ENCODE measurements around the gene ADCY5.

The ADCY5 gene

DNA sequence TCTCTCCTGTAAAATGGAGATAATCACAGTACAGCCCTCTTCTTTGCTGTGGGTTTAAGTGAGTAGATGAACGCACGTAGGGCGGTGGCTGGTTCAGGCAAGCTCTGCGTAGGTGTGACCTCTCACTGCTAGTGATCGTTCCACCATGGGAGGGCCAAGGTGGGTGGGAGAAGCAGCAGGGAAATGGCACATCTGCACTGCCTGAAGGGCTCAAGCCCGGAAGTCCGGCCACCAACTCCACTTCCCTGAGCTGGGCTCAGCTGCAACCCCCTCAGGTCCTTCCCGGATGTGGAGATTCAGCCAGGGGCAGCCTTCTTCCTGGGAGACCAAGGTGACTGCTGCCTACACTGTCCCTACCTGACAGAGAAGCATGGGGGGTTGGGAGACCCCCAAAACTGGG, 102.9 kb downstream of the ADCY5 start:
- no peak overlapping the region for H3K4me2 ChIP-seq (ENCODE audit: low read length)

DNA sequence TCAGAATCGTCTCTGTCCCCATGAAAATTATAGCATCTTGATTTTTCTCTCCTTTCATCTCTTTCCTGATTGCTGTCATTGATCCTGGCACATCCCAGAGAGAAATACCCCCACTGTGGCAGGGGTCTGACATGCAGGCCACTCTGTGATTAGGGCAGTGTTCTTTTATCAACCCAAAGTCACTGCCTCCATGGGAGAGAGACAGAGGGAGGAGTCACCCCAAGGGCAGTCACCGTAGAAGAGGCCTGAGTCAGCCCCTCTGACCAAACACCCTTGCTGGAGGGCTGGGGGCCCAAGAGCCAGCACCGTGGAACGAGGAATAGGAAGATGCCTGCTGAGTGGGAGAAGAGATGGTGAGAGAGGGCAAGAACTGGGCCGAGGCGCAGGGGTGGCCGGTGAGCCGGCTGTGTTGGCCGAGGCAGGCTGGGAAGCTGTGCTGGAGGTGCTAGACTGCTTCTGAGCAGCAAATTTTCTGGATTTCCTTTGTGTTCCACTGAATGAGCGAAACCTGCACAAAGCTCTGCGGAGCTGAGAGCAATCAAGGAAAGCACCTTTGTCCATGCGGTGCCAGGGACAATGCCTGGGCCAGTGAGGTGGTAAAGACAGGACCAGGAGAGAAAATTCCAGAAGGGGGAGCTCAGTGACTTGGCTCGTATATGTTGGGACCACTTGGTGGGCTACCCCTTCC, 103.8 kb downstream of the ADCY5 start:
- Histone ChIP-seq H3K9me2 (ENCODE audit: low read depth, low read length) (no peaks in the 10 kb centered on the region), H3K79me2 (ENCODE audit: insufficient read depth, low read length) (no peaks in the 10 kb centered on the region), H3K27ac (ENCODE audit: low read depth, low read length, poor library complexity, severe bottlenecking) (no peak overlapping the region), H3K4me3 (ENCODE audit: low read depth, low read length, poor library complexity, severe bottlenecking) (no peak overlapping the region), H3F3A (ENCODE audit: insufficient read depth, low read length) (no peaks in the 10 kb centered on the region), H3K27me3 (ENCODE audit: insufficient read depth, low read length) (peaks cover 5% of the 10 kb centered on the region; the same call in 1 of the 2 replicates), H2AFZ (ENCODE audit: low read length) (no peak overlapping the region), H3K36me3 (ENCODE audit: insufficient read depth, low read length) (no peaks in the 10 kb centered on the region), H3K9me3 (ENCODE audit: low read length) (no peaks in the 10 kb centered on the region), H3K9ac (ENCODE audit: low read length) (no peak overlapping the region), H4K20me1 (ENCODE audit: insufficient read depth, low read length) (no peaks in the 10 kb centered on the region), H3K4me1 (ENCODE audit: insufficient read depth, low read length, severe bottlenecking) (no peaks in the 10 kb centered on the region), H3K4me2 (ENCODE audit: low read length) (no peak overlapping the region)
- TF ChIP-seq EZH2 (IDR thresholded peaks at IDR 0.05; ENCODE audit: borderline replicate concordance, low read length) = no peak
- TF ChIP-seq, protein P1, sequence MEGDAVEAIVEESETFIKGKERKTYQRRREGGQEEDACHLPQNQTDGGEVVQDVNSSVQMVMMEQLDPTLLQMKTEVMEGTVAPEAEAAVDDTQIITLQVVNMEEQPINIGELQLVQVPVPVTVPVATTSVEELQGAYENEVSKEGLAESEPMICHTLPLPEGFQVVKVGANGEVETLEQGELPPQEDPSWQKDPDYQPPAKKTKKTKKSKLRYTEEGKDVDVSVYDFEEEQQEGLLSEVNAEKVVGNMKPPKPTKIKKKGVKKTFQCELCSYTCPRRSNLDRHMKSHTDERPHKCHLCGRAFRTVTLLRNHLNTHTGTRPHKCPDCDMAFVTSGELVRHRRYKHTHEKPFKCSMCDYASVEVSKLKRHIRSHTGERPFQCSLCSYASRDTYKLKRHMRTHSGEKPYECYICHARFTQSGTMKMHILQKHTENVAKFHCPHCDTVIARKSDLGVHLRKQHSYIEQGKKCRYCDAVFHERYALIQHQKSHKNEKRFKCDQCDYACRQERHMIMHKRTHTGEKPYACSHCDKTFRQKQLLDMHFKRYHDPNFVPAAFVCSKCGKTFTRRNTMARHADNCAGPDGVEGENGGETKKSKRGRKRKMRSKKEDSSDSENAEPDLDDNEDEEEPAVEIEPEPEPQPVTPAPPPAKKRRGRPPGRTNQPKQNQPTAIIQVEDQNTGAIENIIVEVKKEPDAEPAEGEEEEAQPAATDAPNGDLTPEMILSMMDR (IDR thresholded peaks at IDR 0.05; ENCODE audit: low read length) = no peak

More for the DNA sequence above, 102.9 kb downstream of the ADCY5 start:
- H3K27ac ChIP-seq (ENCODE audit: low read depth, low read length, poor library complexity, severe bottlenecking) = no peak overlapping the region
- H3K9ac ChIP-seq (ENCODE audit: low read length) = no peak overlapping the region
- H2AFZ ChIP-seq (ENCODE audit: low read length) = no peak overlapping the region
- no peak overlapping the region for H3K4me3 ChIP-seq (ENCODE audit: low read depth, low read length, poor library complexity, severe bottlenecking)
- no peaks in the 10 kb centered on the region for H3K79me2 ChIP-seq (ENCODE audit: insufficient read depth, low read length)
- H3K9me2 ChIP-seq (ENCODE audit: low read depth, low read length) = no peaks in the 10 kb centered on the region
- H3K36me3 ChIP-seq (ENCODE audit: insufficient read depth, low read length) = no peaks in the 10 kb centered on the region
- no peaks in the 10 kb centered on the region for H3K4me1 ChIP-seq (ENCODE audit: insufficient read depth, low read length, severe bottlenecking)
- H3K9me3 ChIP-seq (ENCODE audit: low read length) = no peaks in the 10 kb centered on the region
- H4K20me1 ChIP-seq (ENCODE audit: insufficient read depth, low read length) = no peaks in the 10 kb centered on the region
- H3F3A ChIP-seq (ENCODE audit: insufficient read depth, low read length) = no peaks in the 10 kb centered on the region
- H3K27me3 ChIP-seq (ENCODE audit: insufficient read depth, low read length) = peaks cover 5% of the 10 kb centered on the region; the same call in 1 of the 2 replicates
- TF ChIP-seq, protein P1 (IDR thresholded peaks at IDR 0.05; ENCODE audit: low read length) = no peak
- TF ChIP-seq EZH2 (IDR thresholded peaks at IDR 0.05; ENCODE audit: borderline replicate concordance, low read length) = no peak

DNA sequence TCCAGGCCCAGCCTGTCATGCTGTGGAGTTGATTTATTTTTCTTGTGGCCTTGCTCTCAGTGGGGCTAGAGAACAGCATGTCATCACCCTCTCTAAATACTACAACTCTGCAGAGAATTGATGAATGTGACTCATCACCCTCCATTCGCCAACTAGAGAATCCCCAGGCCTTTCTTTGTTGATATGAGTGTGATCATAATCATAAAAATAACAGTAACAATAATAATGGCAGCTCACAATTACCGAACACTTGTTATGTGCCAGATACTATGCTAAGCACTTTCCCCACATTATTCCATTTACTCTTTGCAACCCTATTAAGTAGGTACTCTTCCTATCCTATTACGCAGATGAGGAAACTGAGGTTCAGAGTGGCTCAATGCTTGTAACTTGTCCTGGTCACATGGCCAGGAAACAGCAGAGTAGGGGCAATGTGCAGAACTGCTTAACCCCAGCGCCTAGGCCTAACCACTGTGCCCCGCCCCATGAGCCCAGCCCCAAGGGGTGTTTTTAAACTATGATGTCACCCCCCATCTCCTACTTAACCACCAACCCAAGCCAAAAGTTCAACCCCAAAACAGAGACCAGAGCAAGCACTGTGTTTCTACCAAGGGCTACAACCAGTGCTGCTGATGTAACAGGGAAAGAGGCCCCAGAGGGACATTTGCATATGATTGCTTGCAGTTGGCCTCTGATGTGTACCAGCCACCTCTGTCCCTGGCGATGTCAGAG, 104.5 kb downstream of the ADCY5 start:
- H3K4me3 ChIP-seq (ENCODE audit: low read depth, low read length, poor library complexity, severe bottlenecking) = no peak overlapping the region
- H3K79me2 ChIP-seq (ENCODE audit: insufficient read depth, low read length) = no peaks in the 10 kb centered on the region
- no peak overlapping the region for H3K9ac ChIP-seq (ENCODE audit: low read length)
- no peaks in the 10 kb centered on the region for H3F3A ChIP-seq (ENCODE audit: insufficient read depth, low read length)
- TF ChIP-seq, protein P1 (IDR thresholded peaks at IDR 0.05; ENCODE audit: low read length) = no peak
- TF ChIP-seq EZH2 (IDR thresholded peaks at IDR 0.05; ENCODE audit: borderline replicate concordance, low read length) = no peak
- no peaks in the 10 kb centered on the region for H4K20me1 ChIP-seq (ENCODE audit: insufficient read depth, low read length)
- H3K9me3 ChIP-seq (ENCODE audit: low read length) = no peaks in the 10 kb centered on the region
- H3K9me2 ChIP-seq (ENCODE audit: low read depth, low read length) = no peaks in the 10 kb centered on the region
- no peak overlapping the region for H3K4me2 ChIP-seq (ENCODE audit: low read length)
- no peak overlapping the region for H3K27ac ChIP-seq (ENCODE audit: low read depth, low read length, poor library complexity, severe bottlenecking)
- no peaks in the 10 kb centered on the region for H3K4me1 ChIP-seq (ENCODE audit: insufficient read depth, low read length, severe bottlenecking)
- H3K36me3 ChIP-seq (ENCODE audit: insufficient read depth, low read length) = no peaks in the 10 kb centered on the region
- H3K27me3 ChIP-seq (ENCODE audit: insufficient read depth, low read length) = peaks cover 5% of the 10 kb centered on the region; the same call in 1 of the 2 replicates
- H2AFZ ChIP-seq (ENCODE audit: low read length) = no peak overlapping the region

Measured in OCI-LY1 (cell line).